H9 (cell line): ENCODE measurements around the gene GRAMD1B. TPM values are rescaled to one million over a fixed set of nuclear protein-coding genes. Genes with fewer than 3 reads are reported as not detected.

Source experiments
- DNase-seq: peaks from one replicate; pipeline ENCODE4 v3.0.0-alpha.2; 2017
- H2AFZ ChIP-seq: one replicate; pipeline ENCODE4 v1.6.1; 2013; ENCODE audit warnings: mild to moderate bottlenecking, low read length, control low read depth, moderate library complexity
- H2AK5ac ChIP-seq: 2 replicates; pipeline ENCODE4 v1.6.1; 2013; ENCODE audit warnings: low read length, control low read depth, mixed read lengths; ENCODE audit not compliant: insufficient read length
- H2BK120ac ChIP-seq: one replicate; pipeline ENCODE4 v1.6.1; 2013; ENCODE audit warnings: low read depth, mild to moderate bottlenecking, low read length, control low read depth, inconsistent platforms; ENCODE audit not compliant: poor library complexity, severe bottlenecking
- H2BK12ac ChIP-seq: 2 replicates; pipeline ENCODE4 v1.6.1; 2013; ENCODE audit warnings: low read length, control low read depth, mixed read lengths, low read depth; ENCODE audit not compliant: insufficient read length
- H2BK15ac ChIP-seq: 2 replicates; pipeline ENCODE4 v1.6.1; 2013; ENCODE audit warnings: low read depth, low read length, control low read depth
- H2BK20ac ChIP-seq: one replicate; pipeline ENCODE4 v1.6.1; 2013; ENCODE audit warnings: low read depth, mild to moderate bottlenecking, low read length, control low read depth, inconsistent platforms; ENCODE audit not compliant: poor library complexity, severe bottlenecking
- H2BK5ac ChIP-seq: 2 replicates; pipeline ENCODE4 v1.6.1; 2013; ENCODE audit warnings: low read length, control low read depth, mixed read lengths; ENCODE audit not compliant: insufficient read length
- H3K14ac ChIP-seq: 2 replicates; pipeline ENCODE4 v1.6.1; 2013; ENCODE audit warnings: low read length, control low read depth; ENCODE audit not compliant: insufficient read depth
- H3K18ac ChIP-seq: 2 replicates; pipeline ENCODE4 v1.6.1; 2013; ENCODE audit warnings: low read depth, mild to moderate bottlenecking, mixed read lengths, low read length, control low read depth; ENCODE audit not compliant: insufficient read length
- H3K23ac ChIP-seq: 2 replicates; pipeline ENCODE4 v1.6.1; 2013; ENCODE audit warnings: low read length, control low read depth, mixed read lengths, low read depth; ENCODE audit not compliant: insufficient read length
- H3K23me2 ChIP-seq: 2 replicates; pipeline ENCODE4 v1.6.1; 2013; ENCODE audit warnings: low read depth, mild to moderate bottlenecking, mixed read lengths, low read length, control low read depth; ENCODE audit not compliant: insufficient read length, poor library complexity, severe bottlenecking
- H3K27ac ChIP-seq: 2 replicates; pipeline ENCODE4 v1.5.1; 2013; ENCODE audit warnings: low read length, control low read depth, mixed read lengths, low read depth; ENCODE audit not compliant: insufficient read length
- H3K27me3 ChIP-seq: 2 replicates; pipeline ENCODE4 v1.6.1; 2013; ENCODE audit warnings: low read length, control low read depth, inconsistent platforms; ENCODE audit not compliant: insufficient read depth
- H3K4ac ChIP-seq: 2 replicates; pipeline ENCODE4 v1.6.1; 2013; ENCODE audit warnings: low read depth, mild to moderate bottlenecking, control low read depth, inconsistent platforms, low read length, moderate library complexity
- H3K4me1 ChIP-seq: 2 replicates; pipeline ENCODE4 v1.6.1; 2013; ENCODE audit warnings: low read length, control low read depth, inconsistent platforms; ENCODE audit not compliant: insufficient read depth
- H3K4me2 ChIP-seq: 2 replicates; pipeline ENCODE4 v1.6.1; 2013; ENCODE audit warnings: low read length, control low read depth, mixed read lengths; ENCODE audit not compliant: insufficient read length, insufficient read depth
- H3K56ac ChIP-seq: 2 replicates; pipeline ENCODE4 v1.6.1; 2013; ENCODE audit warnings: low read depth, mild to moderate bottlenecking, mixed read lengths, low read length, control low read depth; ENCODE audit not compliant: insufficient read length
- H3K79me1 ChIP-seq: 2 replicates; pipeline ENCODE4 v1.6.1; 2013; ENCODE audit warnings: low read depth, mild to moderate bottlenecking, moderate library complexity, low read length, control low read depth, inconsistent platforms; ENCODE audit not compliant: insufficient read depth, poor library complexity, severe bottlenecking
- H3K79me2 ChIP-seq: 2 replicates; pipeline ENCODE4 v1.6.1; 2013; ENCODE audit warnings: low read length, control low read depth, inconsistent platforms; ENCODE audit not compliant: insufficient read depth
- H3K9ac ChIP-seq: 2 replicates; pipeline ENCODE4 v1.6.1; 2013; ENCODE audit warnings: low read length, control low read depth, mixed read lengths; ENCODE audit not compliant: insufficient read length; ENCODE audit errors: extremely low read depth
- H3K9me3 ChIP-seq: one replicate; pipeline ENCODE4 v1.6.1; 2013; ENCODE audit warnings: low read depth, low read length, inconsistent platforms; ENCODE audit not compliant: control insufficient read depth
- H3T11ph ChIP-seq: one replicate; pipeline ENCODE4 v1.6.1; 2013; ENCODE audit warnings: mild to moderate bottlenecking, low read length, control low read depth, inconsistent platforms
- H4K20me1 ChIP-seq: one replicate; pipeline ENCODE4 v1.6.1; 2013; ENCODE audit not compliant: control insufficient read depth, insufficient read length, insufficient read depth
- H4K5ac ChIP-seq: 2 replicates; pipeline ENCODE4 v1.6.1; 2013; ENCODE audit warnings: low read depth, mild to moderate bottlenecking, mixed read lengths, low read length, control low read depth; ENCODE audit not compliant: insufficient read length
- H4K8ac ChIP-seq: replicated peaks from 2 replicates; pipeline ENCODE4 v1.6.1; 2013; ENCODE audit warnings: low read length, control low read depth, mixed read lengths, low read depth; ENCODE audit not compliant: insufficient read length
- H4K91ac ChIP-seq: 2 replicates; pipeline ENCODE4 v1.6.1; 2013; ENCODE audit warnings: low read depth, mild to moderate bottlenecking, moderate library complexity, mixed read lengths, low read length, control low read depth; ENCODE audit not compliant: insufficient read length
- H3K27ac Mint-ChIP-seq, 3 experiments: 2 replicates in 2 of 3; 3 replicates in 1 of 3; pipeline ENCODE4 v1.8.0; 2020 to 2021; ENCODE audit warnings: mixed read lengths in 3 of 3, mild to moderate bottlenecking in 1 of 3, moderate library complexity in 1 of 3
- H3K27me3 Mint-ChIP-seq: 2 replicates; pipeline ENCODE4 v1.8.0; 2021; ENCODE audit warnings: low read depth, mild to moderate bottlenecking, moderate library complexity, mixed read lengths
- H3K36me3 Mint-ChIP-seq, 3 experiments: 2 replicates in 2 of 3; 3 replicates in 1 of 3; pipeline ENCODE4 v1.8.0; 2020 to 2021; ENCODE audit warnings: low read depth in 3 of 3, mixed read lengths in 3 of 3; ENCODE audit not compliant: insufficient read depth in 1 of 3
- H3K4me1 Mint-ChIP-seq, 2 experiments: 2 replicates each; pipeline ENCODE4 v1.8.0; 2020; ENCODE audit warnings: mixed read lengths in 2 of 2
- H3K4me3 Mint-ChIP-seq, 2 experiments: 2 replicates in 1 of 2; 3 replicates in 1 of 2; pipeline ENCODE4 v1.8.0; 2020 to 2021; ENCODE audit warnings: mild to moderate bottlenecking in 2 of 2, mixed read lengths in 2 of 2, moderate library complexity in 1 of 2
- H3K9me3 Mint-ChIP-seq, 2 experiments: 2 replicates in 1 of 2; 3 replicates in 1 of 2; pipeline ENCODE4 v1.8.0; 2020; ENCODE audit warnings: mild to moderate bottlenecking in 2 of 2, mixed read lengths in 2 of 2, moderate library complexity in 1 of 2
- WGBS: extraction: QIAGEN DNeasy Blood & Tissue Kit; methylation state at CpG from one replicate; pipeline ENCODE4 v1.1.7; 2013; ENCODE audit warnings: missing lambda C conversion rate, low lambda C conversion rate, mixed read lengths; ENCODE audit not compliant: insufficient read length; ENCODE audit errors: extremely low coverage; 5-methylcytosine and 5-hydroxymethylcytosine counted together
- total RNA-seq: library from RNA; stranded (reverse); gene quantifications from 2 replicates; pipeline ENCODE4 v1.2.1, GENCODE V29; 2021
- TF ChIP-seq, protein P1 (sequence below): fragments of 200-600 bp; sonication (generic); conservative IDR thresholded peaks from 3 replicates; pipeline ENCODE4 v1.8.0; 2021; ENCODE audit warnings: antibody characterized with exemption, mild to moderate bottlenecking

GRAMD1B gene
- total RNA-seq, 1 experiment from 2014 or later = 25.9 TPM

DNA sequence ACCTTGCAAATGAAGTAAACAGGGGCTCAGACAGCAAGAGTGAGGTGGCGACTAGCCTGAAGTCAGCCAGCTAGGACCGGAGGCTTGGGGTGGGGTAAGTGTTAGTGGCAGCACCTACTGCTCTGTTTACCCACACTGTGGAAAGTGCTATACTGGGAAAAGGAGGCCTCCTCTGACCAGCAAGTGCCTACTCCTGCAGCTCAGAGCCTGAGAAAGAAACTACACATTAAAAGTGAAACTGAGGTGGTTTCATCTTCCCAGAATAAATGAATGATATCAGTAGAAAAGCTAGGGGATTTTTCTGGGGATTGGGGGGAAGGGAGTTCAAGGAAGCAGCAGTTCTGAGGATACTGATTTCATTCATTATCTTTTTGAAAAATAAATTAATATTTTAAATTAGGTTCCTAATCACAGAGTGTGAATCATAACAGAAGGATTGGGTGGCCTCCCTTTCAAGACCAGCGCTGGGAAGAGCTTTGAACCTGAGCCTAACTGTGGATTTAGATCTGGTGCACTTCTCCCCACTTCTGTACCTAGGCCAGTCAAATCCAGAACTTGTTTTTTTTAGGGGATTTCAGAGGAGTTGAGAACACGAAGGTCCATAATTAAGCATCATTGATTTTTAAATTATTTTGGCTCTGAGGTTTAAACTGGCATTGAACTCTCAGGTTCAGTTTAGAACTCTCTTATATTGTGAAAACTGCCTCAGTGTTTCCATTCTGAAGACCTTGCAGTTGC, 48.1 kb upstream of the GRAMD1B start:
- Histone ChIP-seq H2BK20ac (no peak overlapping the region), H3T11ph (no peak overlapping the region), H3K23ac (no peak overlapping the region), H2BK5ac (no peak overlapping the region), H3K56ac (no peak overlapping the region), H2BK15ac (no peak overlapping the region), H3K79me1 (no peaks in the 10 kb centered on the region), H3K27me3 (no peaks in the 10 kb centered on the region), H4K20me1 (no peaks in the 10 kb centered on the region), H3K9me3 (no peaks in the 10 kb centered on the region), H3K18ac (no peak overlapping the region), H3K23me2 (no peaks in the 10 kb centered on the region), H2AFZ (no peak overlapping the region), H2BK12ac (no peak overlapping the region), H3K14ac (no peak overlapping the region), H2AK5ac (no peak overlapping the region), H3K4me1 (peaks cover 14% of the 10 kb centered on the region; the same call in 1 of the 2 replicates), H3K4me2 (no peak overlapping the region), H2BK120ac (no peak overlapping the region), H3K9ac (no peak overlapping the region), H4K5ac (no peak overlapping the region), H4K8ac (no peak overlapping the region), H3K27ac (no peak overlapping the region), H3K4ac (no peak overlapping the region), H3K79me2 (no peaks in the 10 kb centered on the region), H4K91ac (no peak overlapping the region)
- TF ChIP-seq, protein P1, sequence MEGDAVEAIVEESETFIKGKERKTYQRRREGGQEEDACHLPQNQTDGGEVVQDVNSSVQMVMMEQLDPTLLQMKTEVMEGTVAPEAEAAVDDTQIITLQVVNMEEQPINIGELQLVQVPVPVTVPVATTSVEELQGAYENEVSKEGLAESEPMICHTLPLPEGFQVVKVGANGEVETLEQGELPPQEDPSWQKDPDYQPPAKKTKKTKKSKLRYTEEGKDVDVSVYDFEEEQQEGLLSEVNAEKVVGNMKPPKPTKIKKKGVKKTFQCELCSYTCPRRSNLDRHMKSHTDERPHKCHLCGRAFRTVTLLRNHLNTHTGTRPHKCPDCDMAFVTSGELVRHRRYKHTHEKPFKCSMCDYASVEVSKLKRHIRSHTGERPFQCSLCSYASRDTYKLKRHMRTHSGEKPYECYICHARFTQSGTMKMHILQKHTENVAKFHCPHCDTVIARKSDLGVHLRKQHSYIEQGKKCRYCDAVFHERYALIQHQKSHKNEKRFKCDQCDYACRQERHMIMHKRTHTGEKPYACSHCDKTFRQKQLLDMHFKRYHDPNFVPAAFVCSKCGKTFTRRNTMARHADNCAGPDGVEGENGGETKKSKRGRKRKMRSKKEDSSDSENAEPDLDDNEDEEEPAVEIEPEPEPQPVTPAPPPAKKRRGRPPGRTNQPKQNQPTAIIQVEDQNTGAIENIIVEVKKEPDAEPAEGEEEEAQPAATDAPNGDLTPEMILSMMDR = no peak
- peaks cover 26 to 29% of the 10 kb centered on the region in 2 experiments for H3K4me1 Mint-ChIP-seq
- no peak overlapping the region for H3K4me3 Mint-ChIP-seq
- H3K27me3 Mint-ChIP-seq = peaks cover 4% of the 10 kb centered on the region
- H3K9me3 Mint-ChIP-seq = no peaks in the 10 kb centered on the region
- H3K27ac Mint-ChIP-seq = no peak overlapping the region
- no peaks in the 10 kb centered on the region for H3K36me3 Mint-ChIP-seq
- WGBS = no CpG with 5 or more reads among the region's 4 CpGs
- no peak for DNase-seq
